Adipocyte (in vitro differentiated cells): ENCODE data around the gene SPSB2.

ENCODE experiments used
- DNase-seq: peaks from one replicate; pipeline ENCODE4 v3.0.0-alpha.2; 2015; ENCODE audit warnings: low read depth
- H3K27me3 ChIP-seq: replicated peaks from 2 replicates; pipeline ENCODE4 v1.7.0; 2013; ENCODE audit warnings: mild to moderate bottlenecking, low read length, moderate library complexity; ENCODE audit not compliant: control insufficient read depth, insufficient read depth
- H3K36me3 ChIP-seq: 2 replicates; pipeline ENCODE4 v1.7.0; 2013; ENCODE audit warnings: low read length, mild to moderate bottlenecking, moderate library complexity; ENCODE audit not compliant: control insufficient read depth, insufficient read depth, severe bottlenecking
- H3K4me1 ChIP-seq: 2 replicates; pipeline ENCODE4 v1.7.0; 2013; ENCODE audit warnings: mild to moderate bottlenecking, low read length, moderate library complexity; ENCODE audit not compliant: control insufficient read depth, insufficient read depth
- H3K4me3 ChIP-seq: 2 replicates; pipeline ENCODE4 v1.7.0; 2013; ENCODE audit warnings: mild to moderate bottlenecking, low read length, moderate library complexity
- H3K9ac ChIP-seq: 2 replicates; pipeline ENCODE4 v1.7.0; 2013; ENCODE audit warnings: mild to moderate bottlenecking, low read length, moderate library complexity
- H3K9me3 ChIP-seq: 2 replicates; pipeline ENCODE4 v1.7.0; 2013; ENCODE audit warnings: mild to moderate bottlenecking, low read length, moderate library complexity; ENCODE audit not compliant: control insufficient read depth

The SPSB2 gene

DNA sequence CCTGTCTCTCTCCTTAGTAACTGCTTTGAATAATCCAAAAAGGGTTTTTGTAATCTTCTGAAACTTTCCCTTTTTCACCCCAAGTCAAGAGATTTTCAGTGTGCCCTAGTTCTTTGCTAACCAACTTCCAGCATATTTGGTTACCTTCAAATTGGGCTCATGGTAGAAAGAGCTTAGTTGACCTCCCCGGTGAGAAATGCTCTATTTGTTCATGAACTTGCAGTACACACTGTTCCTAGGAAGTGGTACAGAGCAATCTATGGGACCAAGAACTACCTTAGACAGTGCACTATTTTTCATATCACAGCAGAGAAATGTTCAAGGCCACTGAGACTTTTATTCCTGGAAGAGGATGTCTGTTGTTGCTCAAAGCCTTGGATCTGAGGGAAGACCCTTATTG is 19.5 kb downstream of the SPSB2 start:
- Histone ChIP-seq H3K4me1 (peaks cover 22% of the 10 kb centered on the region), H3K36me3 (peaks cover 31% of the 10 kb centered on the region), H3K9me3 (no peaks in the 10 kb centered on the region), H3K9ac (peak overlapping the region; percentile 85), H3K27me3 (no peaks in the 10 kb centered on the region), H3K4me3 (peak overlapping the region; percentile 84)
- DNase-seq, result no peak

DNA sequence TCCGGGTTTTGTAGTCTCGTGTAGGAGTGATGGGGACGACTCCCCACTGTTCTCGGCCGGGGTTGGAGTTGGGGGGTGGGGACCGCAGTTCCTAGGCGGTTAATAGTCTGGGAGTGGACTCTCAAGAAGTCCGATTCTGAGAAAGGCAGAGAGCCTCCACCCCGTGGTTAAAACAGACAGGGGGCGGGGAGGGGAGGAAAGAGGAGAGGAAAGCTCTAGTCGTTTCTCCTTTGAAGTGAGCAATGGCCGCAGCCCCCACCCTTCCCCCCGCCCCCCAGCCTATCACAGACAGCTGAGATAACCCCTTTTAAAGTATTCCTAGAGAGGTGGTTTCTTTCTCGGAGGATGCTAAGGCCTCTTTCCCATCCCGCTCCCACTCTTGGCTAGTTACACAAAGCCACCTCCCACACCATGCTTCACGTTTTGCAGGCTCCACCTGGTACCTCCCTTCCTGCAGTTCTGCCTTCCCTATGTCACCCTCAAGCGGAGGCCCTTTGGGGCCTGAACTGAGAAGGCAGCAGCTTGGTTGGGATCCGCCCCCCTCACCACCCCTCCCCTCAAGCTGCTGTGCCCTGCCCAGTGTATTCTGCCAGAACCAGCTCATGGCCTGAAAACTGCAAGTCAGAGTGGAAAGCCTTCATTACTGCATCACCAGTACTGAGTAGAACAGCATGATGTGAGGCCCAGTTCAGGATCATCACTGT is 20.3 kb downstream of the SPSB2 start:
- Histone ChIP-seq H3K4me1 (peaks cover 22% of the 10 kb centered on the region), H3K9me3 (no peaks in the 10 kb centered on the region), H3K4me3 (peak overlapping the region; percentile 84), H3K36me3 (peaks cover 23% of the 10 kb centered on the region), H3K9ac (peak overlapping the region; percentile 85), H3K27me3 (no peaks in the 10 kb centered on the region)
- DNase-seq, result peak; percentile 83

- H3K9me3 ChIP-seq, result no peaks in the 10 kb centered on the region
- no peaks in the 10 kb centered on the region for H3K27me3 ChIP-seq
- peak within 1 kb of the TSS; percentile 85 for H3K9ac ChIP-seq
- H3K36me3 ChIP-seq, result peaks cover 16% of the 10 kb centered on the region
- peak; percentile 100 for DNase-seq
- peaks cover 22% of the 10 kb centered on the region for H3K4me1 ChIP-seq
- peak within 1 kb of the TSS; percentile 84 for H3K4me3 ChIP-seq
Measured at GRCh38 chr12:6851921-6852650, 21.0 kb downstream of the SPSB2 start, which contains the start of gene USP5. Gene USP5, plus strand, starts transcription at chr12:6852150. Its CDS starts 30 bp downstream, at chr12:6852180.

DNA sequence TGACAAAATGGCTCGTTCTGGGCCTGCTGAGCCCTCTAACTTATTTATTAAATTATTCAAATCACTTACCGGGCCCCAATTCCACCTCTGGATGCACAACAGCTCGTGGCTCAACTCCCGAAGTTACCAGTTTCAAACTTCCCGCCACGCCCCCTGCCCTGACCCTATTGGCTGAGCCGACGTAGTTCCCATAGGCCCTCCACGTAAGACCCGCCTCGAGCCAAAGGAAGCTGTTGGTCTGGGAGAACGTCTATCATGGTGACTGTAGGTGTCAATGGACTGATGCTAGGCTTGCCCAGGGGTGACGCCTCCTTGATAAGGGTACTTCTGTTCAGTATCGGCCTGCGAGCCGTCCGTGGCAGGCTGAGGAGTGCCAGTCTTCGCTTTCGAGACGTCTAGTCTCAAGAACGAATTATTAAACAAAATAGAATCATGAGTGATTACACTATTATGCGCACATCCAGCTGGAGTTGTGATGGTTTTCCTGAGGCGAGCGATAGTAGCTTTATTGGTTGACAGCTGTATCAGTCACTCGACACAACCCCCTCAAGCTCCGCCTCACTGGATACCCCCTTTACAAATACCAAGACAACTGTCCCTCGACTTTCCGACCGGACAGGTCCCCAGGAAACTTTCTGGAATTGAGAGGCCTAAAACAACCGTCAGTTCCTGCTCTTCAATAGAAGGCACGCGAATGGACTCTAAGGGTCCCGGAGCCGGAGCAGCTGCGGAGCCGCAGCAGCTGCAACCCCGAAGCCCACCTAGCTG is 21.8 kb downstream of the SPSB2 start, which contains the start of gene CDCA3:
Gene CDCA3, minus strand, starts transcription at position 134 of the 768 bp plus-strand sequence. CDS start 334 bp downstream, outside the sequence.
- Histone ChIP-seq H3K27me3 (no peaks in the 10 kb centered on the region), H3K4me3 (peak within 1 kb of the TSS; percentile 84), H3K36me3 (peaks cover 13% of the 10 kb centered on the region), H3K4me1 (peaks cover 22% of the 10 kb centered on the region), H3K9me3 (no peaks in the 10 kb centered on the region), H3K9ac (peak within 1 kb of the TSS; percentile 85)
- DNase-seq, result peak; percentile 98

- peaks cover 9% of the 10 kb centered on the region for H3K36me3 ChIP-seq
Measured at GRCh38 chr12:6850796-6851152, 22.3 kb downstream of the SPSB2 start.

GRCh38 chr12:6849976-6850560 is 23.0 kb downstream of the SPSB2 start:
- DNase-seq, result no peak
- Histone ChIP-seq H3K36me3 (peaks cover 6% of the 10 kb centered on the region), H3K4me1 (peaks cover 22% of the 10 kb centered on the region), H3K9ac (no peak overlapping the region), H3K9me3 (no peaks in the 10 kb centered on the region), H3K4me3 (no peak overlapping the region), H3K27me3 (no peaks in the 10 kb centered on the region)

More at GRCh38 chr12:6850796-6851152, 22.3 kb downstream of the SPSB2 start:
- H3K4me1 ChIP-seq, result peaks cover 22% of the 10 kb centered on the region
- H3K4me3 ChIP-seq, result peak overlapping the region; percentile 84
- DNase-seq, result no peak
- no peaks in the 10 kb centered on the region for H3K9me3 ChIP-seq
- peak overlapping the region; percentile 17 for H3K9ac ChIP-seq
- H3K27me3 ChIP-seq, result no peaks in the 10 kb centered on the region

DNA sequence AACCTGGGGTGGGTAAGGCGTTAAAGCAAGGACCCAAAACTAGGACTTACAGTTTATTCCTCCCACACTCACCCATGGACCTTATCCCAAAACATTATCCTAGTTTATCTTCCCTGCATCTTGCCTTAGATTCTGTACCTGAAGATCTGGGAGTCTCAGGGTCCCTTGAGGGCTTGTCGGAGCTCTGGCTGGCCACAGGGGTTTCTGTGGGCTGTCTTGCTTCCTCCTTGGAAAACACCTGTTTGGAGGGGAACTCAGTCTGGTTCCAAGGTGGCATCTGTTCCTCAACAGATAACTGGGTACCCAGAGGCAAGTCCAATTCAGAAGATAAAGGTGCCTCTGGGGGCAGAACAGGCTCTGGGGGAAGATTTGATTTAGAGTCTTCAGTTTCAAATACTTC is 23.7 kb downstream of the SPSB2 start:
- Histone ChIP-seq H3K4me3 (no peak overlapping the region), H3K27me3 (no peaks in the 10 kb centered on the region), H3K9ac (no peak overlapping the region), H3K36me3 (peaks cover 8% of the 10 kb centered on the region), H3K4me1 (peaks cover 20% of the 10 kb centered on the region), H3K9me3 (no peaks in the 10 kb centered on the region)
- no peak for DNase-seq

GRCh38 chr12:6847676-6848075 is 25.4 kb downstream of the SPSB2 start:
- no peaks in the 10 kb centered on the region for H3K27me3 ChIP-seq

DNA sequence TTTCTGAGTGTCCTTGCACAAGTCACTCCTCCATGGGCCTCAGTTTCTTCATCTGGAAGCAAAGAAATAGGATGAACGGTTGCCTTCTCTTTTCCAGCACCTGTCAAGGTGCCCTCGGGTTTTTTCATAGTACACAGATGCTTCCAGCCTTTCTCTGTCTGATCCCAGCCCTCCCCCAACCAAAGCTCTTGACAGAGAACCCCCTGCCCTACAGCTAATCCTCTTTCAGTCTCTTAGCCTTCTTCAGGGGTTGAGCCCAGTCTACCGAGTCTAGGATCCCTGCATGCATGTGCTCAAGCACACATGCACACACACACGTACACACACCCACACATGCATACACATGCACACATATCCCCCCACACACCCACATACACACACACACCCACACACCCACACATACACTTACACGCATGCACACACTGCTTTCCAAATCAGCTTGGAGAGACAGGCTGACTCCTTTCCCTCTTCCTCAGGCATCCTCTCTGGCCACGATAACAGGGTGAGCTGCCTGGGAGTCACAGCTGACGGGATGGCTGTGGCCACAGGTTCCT is 26.7 kb downstream of the SPSB2 start:
- Histone ChIP-seq H3K9me3 (no peaks in the 10 kb centered on the region), H3K4me1 (peaks cover 5% of the 10 kb centered on the region), H3K27me3 (no peaks in the 10 kb centered on the region), H3K4me3 (no peak overlapping the region), H3K9ac (no peak overlapping the region), H3K36me3 (peaks cover 10% of the 10 kb centered on the region)
- no peak for DNase-seq

More at GRCh38 chr12:6847676-6848075, 25.4 kb downstream of the SPSB2 start:
- Histone ChIP-seq H3K4me3 (no peak overlapping the region), H3K36me3 (peaks cover 10% of the 10 kb centered on the region), H3K9me3 (no peaks in the 10 kb centered on the region), H3K9ac (no peak overlapping the region), H3K4me1 (peaks cover 5% of the 10 kb centered on the region)
- no peak for DNase-seq

DNA sequence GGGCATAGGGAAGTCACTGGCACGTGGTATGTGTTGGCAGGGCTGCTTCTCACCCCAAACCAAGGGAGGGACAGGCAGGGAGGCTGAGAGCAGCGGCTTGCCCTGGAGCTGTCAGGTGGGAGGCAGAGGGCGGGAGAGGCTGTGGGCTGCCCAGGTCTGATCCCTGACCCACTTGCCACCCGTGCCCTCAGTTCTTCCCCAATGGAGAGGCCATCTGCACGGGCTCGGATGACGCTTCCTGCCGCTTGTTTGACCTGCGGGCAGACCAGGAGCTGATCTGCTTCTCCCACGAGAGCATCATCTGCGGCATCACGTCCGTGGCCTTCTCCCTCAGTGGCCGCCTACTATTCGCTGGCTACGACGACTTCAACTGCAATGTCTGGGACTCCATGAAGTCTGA is 27.7 kb downstream of the SPSB2 start:
- Histone ChIP-seq H3K9ac (no peak overlapping the region), H3K4me3 (no peak overlapping the region), H3K9me3 (no peaks in the 10 kb centered on the region), H3K27me3 (no peaks in the 10 kb centered on the region), H3K36me3 (peaks cover 10% of the 10 kb centered on the region), H3K4me1 (no peaks in the 10 kb centered on the region)
- DNase-seq, result no peak
